GM19395 (cell line): Measurements from ENCODE around the gene VWA1.
"Not testable (repeated sequence)": the region's sequence is repeated elsewhere in the genome, so short reads cannot be mapped to it uniquely, and the experiment has no call there.

ENCODE experiments used
- ATAC-seq: cut with Tn5 transposase; IDR thresholded peaks from one replicate; pipeline ENCODE4 v1.9.1; 2021; ENCODE audit warnings: mild to moderate bottlenecking, moderate library complexity; ENCODE audit not compliant: unreplicated experiment

The VWA1 gene

GRCh38 chr1:1422465-1423244 lies 12.8 kb upstream of the VWA1 start:
- no peak for ATAC-seq

GRCh38 chr1:1423245-1423597 lies 12.3 kb upstream of the VWA1 start:
- no peak for ATAC-seq

GRCh38 chr1:1424707-1425106 lies 10.8 kb upstream of the VWA1 start:
- ATAC-seq: no peak

GRCh38 chr1:1425426-1425752 lies 10.1 kb upstream of the VWA1 start:
- ATAC-seq: no peak

- no peak for ATAC-seq
Measured at GRCh38 chr1:1425753-1426495, 9.6 kb upstream of the VWA1 start.

- no peak for ATAC-seq
Measured at GRCh38 chr1:1426496-1427105, 8.9 kb upstream of the VWA1 start.

- no peak for ATAC-seq
Measured at GRCh38 chr1:1427106-1427819, 8.2 kb upstream of the VWA1 start.

- no peak for ATAC-seq
Measured at GRCh38 chr1:1427820-1428148, 7.7 kb upstream of the VWA1 start.

GRCh38 chr1:1428174-1428573 lies 7.3 kb upstream of the VWA1 start:
- ATAC-seq: no peak

- not testable (repeated sequence) for ATAC-seq
Measured at GRCh38 chr1:1428967-1429366, 6.5 kb upstream of the VWA1 start.

- ATAC-seq: no peak
Measured at GRCh38 chr1:1429671-1430073, 5.8 kb upstream of the VWA1 start.

GRCh38 chr1:1430114-1430982 lies 5.1 kb upstream of the VWA1 start:
- ATAC-seq: no peak

GRCh38 chr1:1430992-1431844 lies 4.3 kb upstream of the VWA1 start:
- ATAC-seq: no peak

GRCh38 chr1:1431845-1432273 lies 3.6 kb upstream of the VWA1 start:
- ATAC-seq: no peak

- ATAC-seq: no peak
Measured at GRCh38 chr1:1432274-1432950, 3.1 kb upstream of the VWA1 start.

- no peak for ATAC-seq
Measured at GRCh38 chr1:1432951-1433803, 2.3 kb upstream of the VWA1 start.

- no peak for ATAC-seq
Measured at GRCh38 chr1:1433804-1434130, 1.7 kb upstream of the VWA1 start.

- no peak for ATAC-seq
Measured at GRCh38 chr1:1434131-1434823, 1.2 kb upstream of the VWA1 start.
